ENCODE measurements around the gene NUTM2D. TPM values are rescaled to one million over a fixed set of nuclear protein-coding genes. Genes with fewer than 3 reads are reported as not detected.
"Not testable (repeated sequence)": the region's sequence is repeated elsewhere in the genome, so short reads cannot be mapped to it uniquely, and the experiment has no call there.

NUTM2D gene
- total and polyA plus RNA-seq, 4 donors: 1.5 to 4.1 (median 2.5) TPM

DNA sequence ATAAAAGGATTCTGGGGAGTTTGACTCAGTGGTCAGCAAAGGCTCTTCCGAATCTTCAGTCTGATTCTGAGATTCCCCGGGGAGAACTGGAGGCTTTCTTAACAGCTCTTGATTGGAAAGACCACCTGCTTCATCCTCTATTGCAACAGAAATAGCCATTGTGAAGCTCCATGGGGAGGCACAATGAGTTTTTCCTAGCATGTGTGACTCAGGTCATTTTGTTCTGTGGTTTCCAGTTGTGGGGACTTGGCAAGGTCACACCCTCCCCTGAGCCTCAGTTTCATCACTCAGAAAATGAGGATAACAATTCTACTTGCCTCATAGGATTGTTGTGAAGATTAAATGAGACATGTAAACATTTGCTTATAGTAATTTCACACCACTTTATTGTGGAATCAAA, 38.7 kb downstream of the NUTM2D start:
- H3K27me3 ChIP-seq (ENCODE audit: control insufficient read depth in 1 of 2, insufficient read depth in 2 of 2, low read length in 1 of 2); H3K4me1 ChIP-seq (ENCODE audit: control insufficient read depth in 1 of 2, insufficient read depth in 2 of 2, low read length in 2 of 2); ATAC-seq (ENCODE audit: low FRiP score); H3K27ac ChIP-seq (ENCODE audit: low read depth in 1 of 2, low read length in 2 of 2); intact Hi-C loops (cut with DNase I); DNase-seq; H3K4me3 ChIP-seq (ENCODE audit: low read length in 2 of 2); H3K36me3 ChIP-seq (ENCODE audit: control insufficient read depth in 1 of 2, insufficient read depth in 2 of 2, low read length in 1 of 2); H3K9me3 ChIP-seq (ENCODE audit: control insufficient read depth, low read length): not testable (repeated sequence)
- 79 to 84% methylated on average over 2 of the region's 2 CpGs for WGBS, 2 donors

DNA sequence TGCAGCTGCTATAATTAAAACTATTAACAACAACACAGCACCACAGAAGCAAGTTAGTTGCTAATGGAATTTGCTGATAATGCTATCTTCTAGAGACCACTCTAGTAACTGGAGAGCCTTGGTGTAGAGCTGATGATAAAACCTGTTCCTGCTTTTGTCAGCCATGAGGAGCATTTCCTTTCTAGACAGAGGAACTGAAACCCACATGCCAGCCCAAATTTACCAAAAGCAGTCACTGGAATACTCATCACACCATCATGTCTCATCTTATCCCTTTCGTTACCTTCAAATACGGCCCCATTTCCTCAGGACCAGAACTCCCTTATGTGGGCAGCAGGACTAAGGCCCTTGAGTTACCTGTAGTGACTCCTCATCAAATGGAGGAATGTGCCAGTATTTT, 40.9 kb downstream of the NUTM2D start:
- H3K27ac ChIP-seq (ENCODE audit: low read depth in 1 of 2, low read length in 2 of 2); DNase-seq; H3K36me3 ChIP-seq (ENCODE audit: control insufficient read depth in 1 of 2, insufficient read depth in 2 of 2, low read length in 1 of 2); ATAC-seq (ENCODE audit: low FRiP score); H3K9me3 ChIP-seq (ENCODE audit: control insufficient read depth, low read length); H3K4me1 ChIP-seq (ENCODE audit: control insufficient read depth in 1 of 2, insufficient read depth in 2 of 2, low read length in 2 of 2); H3K27me3 ChIP-seq (ENCODE audit: control insufficient read depth in 1 of 2, insufficient read depth in 2 of 2, low read length in 1 of 2); intact Hi-C loops (cut with DNase I); H3K4me3 ChIP-seq (ENCODE audit: low read length in 2 of 2): not testable (repeated sequence)
- 83 to 100% methylated on average over 1 of the region's 2 CpGs for WGBS, 2 donors

DNA sequence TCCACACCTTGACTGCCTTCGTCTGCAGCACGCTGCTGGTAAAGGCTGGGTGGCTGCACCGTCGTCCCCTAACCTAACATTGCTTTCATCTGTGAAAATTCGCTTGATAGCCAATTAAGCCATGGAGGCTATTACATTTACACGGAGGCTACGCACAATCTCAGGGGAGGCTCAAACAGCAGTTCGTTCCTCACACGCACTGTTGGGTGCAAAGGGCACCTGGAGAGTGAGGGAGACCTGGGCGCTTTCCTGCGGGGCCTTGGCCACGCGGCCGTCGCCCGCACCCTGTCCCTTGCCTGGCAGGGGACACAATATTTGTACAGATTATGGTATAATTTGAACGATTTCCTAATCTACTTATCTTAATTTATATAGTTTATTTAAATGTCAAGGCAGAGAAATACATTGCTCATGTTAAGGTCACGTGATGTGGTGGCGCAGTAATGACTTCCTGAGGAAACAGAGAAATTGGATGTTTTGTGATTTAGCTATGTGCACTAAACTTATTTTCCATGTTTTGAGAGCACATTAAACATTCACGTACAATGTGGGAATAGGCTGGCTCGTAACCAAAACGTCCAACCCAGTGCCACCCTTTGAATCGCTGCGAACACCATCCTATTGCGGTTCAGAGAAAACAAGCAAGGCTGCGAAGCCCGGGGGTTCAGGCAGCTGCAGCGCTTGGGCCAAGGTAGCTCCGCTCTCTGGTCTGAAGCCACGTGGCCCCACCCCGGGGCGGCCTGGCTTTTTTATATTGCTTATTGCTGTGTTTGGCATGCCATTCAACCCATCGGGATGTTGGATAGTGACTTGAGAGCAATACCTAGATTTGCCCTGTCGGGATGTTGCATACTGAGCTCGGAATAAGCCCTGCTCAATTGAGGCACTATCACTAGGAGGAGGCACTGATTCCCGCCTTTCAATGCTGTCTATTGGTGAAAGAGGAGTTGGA, 50.2 kb downstream of the NUTM2D start:
- ATAC-seq (ENCODE audit: low FRiP score): not testable (repeated sequence)

DNA sequence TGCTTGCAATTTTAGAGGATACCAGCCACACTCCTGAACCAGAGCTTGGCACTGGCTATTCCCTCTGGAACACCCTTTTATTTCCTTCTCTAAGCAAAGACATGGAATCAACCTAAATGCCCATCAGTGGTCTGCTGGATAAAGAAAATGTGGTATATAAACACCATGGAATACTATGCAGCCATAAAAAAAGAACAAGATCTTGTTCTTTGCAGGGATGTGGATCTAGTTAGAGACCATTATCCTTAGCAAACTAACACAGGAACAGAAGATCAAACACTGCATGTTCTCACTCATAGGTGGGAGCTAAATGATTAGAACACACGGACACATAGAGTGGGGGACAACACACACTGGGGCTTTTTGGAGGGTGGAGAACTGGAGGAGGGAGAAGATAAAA, 56.4 kb downstream of the NUTM2D start:
- WGBS, 2 donors: 94% methylated on average over 1 of the region's 1 CpG
- H3K9me3 ChIP-seq (ENCODE audit: control insufficient read depth, low read length); DNase-seq: not testable (repeated sequence)

More for the DNA sequence above, 50.2 kb downstream of the NUTM2D start:
- DNase-seq; intact Hi-C loops (cut with DNase I); H3K27me3 ChIP-seq (ENCODE audit: control insufficient read depth in 1 of 2, insufficient read depth in 2 of 2, low read length in 1 of 2); H3K27ac ChIP-seq (ENCODE audit: low read depth in 1 of 2, low read length in 2 of 2); H3K4me3 ChIP-seq (ENCODE audit: low read length in 2 of 2); H3K9me3 ChIP-seq (ENCODE audit: control insufficient read depth, low read length); H3K36me3 ChIP-seq (ENCODE audit: control insufficient read depth in 1 of 2, insufficient read depth in 2 of 2, low read length in 1 of 2); H3K4me1 ChIP-seq (ENCODE audit: control insufficient read depth in 1 of 2, insufficient read depth in 2 of 2, low read length in 2 of 2): not testable (repeated sequence)
- WGBS, 2 donors: 29 to 31% methylated on average over 32 to 36 of the region's 36 CpGs

More for the DNA sequence above, 56.4 kb downstream of the NUTM2D start:
- H3K36me3 ChIP-seq (ENCODE audit: control insufficient read depth in 1 of 2, insufficient read depth in 2 of 2, low read length in 1 of 2); intact Hi-C loops (cut with DNase I); ATAC-seq (ENCODE audit: low FRiP score); H3K27ac ChIP-seq (ENCODE audit: low read depth in 1 of 2, low read length in 2 of 2); H3K4me3 ChIP-seq (ENCODE audit: low read length in 2 of 2); H3K27me3 ChIP-seq (ENCODE audit: control insufficient read depth in 1 of 2, insufficient read depth in 2 of 2, low read length in 1 of 2); H3K4me1 ChIP-seq (ENCODE audit: control insufficient read depth in 1 of 2, insufficient read depth in 2 of 2, low read length in 2 of 2): not testable (repeated sequence)

Other genes with a start within 250 kb of the NUTM2D start
- gene NUTM2A, start 132.3 kb upstream of the NUTM2D start, total RNA-seq: 1 to 10 TPM in 1 of 2 donors, under 1 TPM in 1; 0.66 to 1.0 TPM
- gene NUTM2A, start 132.3 kb upstream of the NUTM2D start, polyA plus RNA-seq: under 1 TPM in 1 of 2 donors, not detected in 1; 0.59 TPM
- 10 to 100 TPM; 10.2 to 10.3 TPM for gene MINPP1, start 147.1 kb downstream of the NUTM2D start, total RNA-seq
- gene MINPP1, start 147.1 kb downstream of the NUTM2D start, polyA plus RNA-seq: 1 to 10 TPM; 4.0 to 7.0 TPM

Data from aorta (tissue), 5 donors.